Endothelial cell of umbilical vein (primary cell): ENCODE data around the gene RELN. TPM values are rescaled to one million over a fixed set of nuclear protein-coding genes. Genes with fewer than 3 reads are reported as not detected.
A peak's percentile ranks its signal among the peaks of the same experiment; 100 is the strongest.

Source experiments
- BruUV-seq: library from RNA; stranded (reverse); fragments of 400-500 nt; replicated peaks from 2 replicates; lab custom pipeline; 2021; lab: Mats Ljungman, UMichigan
- CTCF ChIA-PET: fragments of 300-600, 350-600 bp; sonication (Branson Sonifier 250); formaldehyde crosslinking; loops from one replicate; lab custom pipeline; 2021; ENCODE audit warnings: antibody characterized with exemption, inconsistent platforms; lab: Charles Lee
- POLR2A ChIA-PET: fragments of 300-600, 350-600 bp; sonication (Branson Sonifier 250); formaldehyde crosslinking; loops from one replicate; lab custom pipeline; 2021; ENCODE audit warnings: antibody characterized with exemption, inconsistent platforms; lab: Charles Lee
- DNase-seq: peaks from one replicate; pipeline ENCODE4 v3.0.0-alpha.2; 2011; ENCODE audit warnings: low read depth, low spot score
- FAIRE-seq: peaks from 2 replicates; lab custom pipeline; 2011; peaks lifted over from hg19 to GRCh38; lab: Jason Lieb, UNC
- H2AFZ ChIP-seq: 2 replicates; pipeline ENCODE4 v1.6.0; 2012; ENCODE audit warnings: low read depth, low read length, control low read depth, inconsistent platforms
- H3K27ac ChIP-seq: 2 replicates; pipeline ENCODE4 v1.5.1; 2011; ENCODE audit warnings: low read depth, mild to moderate bottlenecking, control low read depth, low read length, moderate library complexity; ENCODE audit not compliant: insufficient read depth
- H3K27me3 ChIP-seq, 2 experiments: 2 replicates each; pipeline versions ENCODE4 v1.6.0 to v1.6.1; 2011; ENCODE audit warnings: low read length in 2 of 2, mixed read lengths in 1 of 2; ENCODE audit not compliant: control insufficient read depth in 2 of 2, insufficient read depth in 2 of 2
- H3K36me3 ChIP-seq, 2 experiments: 2 replicates in 1 of 2; 3 replicates in 1 of 2; pipeline ENCODE4 v1.5.1; 2011; ENCODE audit warnings: low read length in 2 of 2, mild to moderate bottlenecking in 1 of 2, moderate library complexity in 1 of 2; ENCODE audit not compliant: control insufficient read depth in 2 of 2, insufficient read depth in 2 of 2; ENCODE audit errors: extremely low read depth in 1 of 2
- H3K4me1 ChIP-seq: 3 replicates; pipeline ENCODE4 v1.5.1; 2011; ENCODE audit warnings: mild to moderate bottlenecking, low read length; ENCODE audit not compliant: control insufficient read depth, insufficient read depth; ENCODE audit errors: extremely low read depth
- H3K4me2 ChIP-seq: 2 replicates; pipeline ENCODE4 v1.6.1; 2011; ENCODE audit warnings: low read length, control low read depth, mixed read lengths; ENCODE audit not compliant: insufficient read depth
- H3K4me3 ChIP-seq, 3 experiments: fragments of 200-600 bp in 1 of 3; sonication (generic), shearing (Covaris generic) in 1 of 3; replicated peaks in 1 of 3; 2 replicates each; pipeline ENCODE4 v1.5.1; 2011 to 2016; ENCODE audit warnings: control low read depth in 3 of 3, low read length in 3 of 3, mild to moderate bottlenecking in 2 of 3, inconsistent platforms in 1 of 3, low read depth in 1 of 3, moderate library complexity in 1 of 3; ENCODE audit not compliant: insufficient read depth in 1 of 3
- H3K79me2 ChIP-seq: 2 replicates; pipeline ENCODE4 v1.6.0; 2012; ENCODE audit warnings: low read length, inconsistent platforms; ENCODE audit not compliant: control insufficient read depth, insufficient read depth
- H3K9ac ChIP-seq: replicated peaks from 2 replicates; pipeline ENCODE3; 2011; ENCODE audit warnings: low read length, control low read depth; ENCODE audit not compliant: insufficient read depth; ENCODE audit errors: extremely low read depth
- H3K9me1 ChIP-seq: replicated peaks from 3 replicates; pipeline ENCODE4 v1.6.0; 2011; ENCODE audit warnings: mild to moderate bottlenecking, low read length; ENCODE audit not compliant: control insufficient read depth, insufficient read depth; ENCODE audit errors: extremely low read depth
- H3K9me3 ChIP-seq: replicated peaks from 2 replicates; pipeline ENCODE4 v1.5.1; 2012; ENCODE audit warnings: low read length, inconsistent platforms; ENCODE audit not compliant: control insufficient read depth, insufficient read depth
- H4K20me1 ChIP-seq: replicated peaks from 2 replicates; pipeline ENCODE3; 2011; ENCODE audit warnings: mild to moderate bottlenecking, low read length; ENCODE audit not compliant: control insufficient read depth, insufficient read depth; ENCODE audit errors: extremely low read depth
- CTCF ChIP-seq, 2 donors: IDR thresholded peaks; 1 replicate in 1 of 2; 2 replicates in 1 of 2; pipeline ENCODE4 v1.5.1; 2011; ENCODE audit warnings: low read length in 2 of 2, mild to moderate bottlenecking in 2 of 2, moderate library complexity in 2 of 2, control low read depth in 1 of 2, inconsistent platforms in 1 of 2, low read depth in 1 of 2; ENCODE audit not compliant: insufficient read depth in 1 of 2; ENCODE audit errors: extremely low read depth in 1 of 2
- EZH2 ChIP-seq: IDR thresholded peaks from 2 replicates; pipeline ENCODE4 v1.6.1; 2012; ENCODE audit warnings: borderline replicate concordance, low read depth, mild to moderate bottlenecking, moderate library complexity, low read length, inconsistent platforms; ENCODE audit not compliant: severe bottlenecking
- FOS ChIP-seq: IDR thresholded peaks from 2 replicates; pipeline ENCODE4 v1.6.1; 2011; ENCODE audit warnings: mild to moderate bottlenecking, low read length, moderate library complexity, borderline replicate concordance; ENCODE audit not compliant: insufficient read depth
- GATA2 ChIP-seq: IDR thresholded peaks from 2 replicates; pipeline ENCODE4 v1.7.0; 2011; ENCODE audit warnings: low read depth, mild to moderate bottlenecking, moderate library complexity, mixed read lengths, low read length; ENCODE audit not compliant: insufficient read length, insufficient read depth
- JUN ChIP-seq: IDR thresholded peaks from 2 replicates; pipeline ENCODE4 v1.6.1; 2011; ENCODE audit warnings: borderline replicate concordance, low read depth; ENCODE audit not compliant: insufficient read length, insufficient read depth
- MAX ChIP-seq: IDR thresholded peaks from 2 replicates; pipeline ENCODE4 v1.6.1; 2011; ENCODE audit not compliant: insufficient read depth, insufficient read length
- MYC ChIP-seq: IDR thresholded peaks from one replicate; pipeline ENCODE4 v1.6.1; 2011; ENCODE audit warnings: mild to moderate bottlenecking, low read depth, low read length
- POLR2A ChIP-seq: IDR thresholded peaks from 2 replicates; pipeline ENCODE4 v1.6.1; 2012; ENCODE audit warnings: low read depth, mild to moderate bottlenecking, control low read depth, low read length
- POLR2AphosphoS5 ChIP-seq: IDR thresholded peaks from 2 replicates; pipeline ENCODE4 v1.6.1; 2012; ENCODE audit warnings: low read depth, mild to moderate bottlenecking, control low read depth, low read length, moderate library complexity; ENCODE audit not compliant: insufficient read depth
- dilution Hi-C: fragments of 300-500 bp; cut with MboI; formaldehyde crosslinking; loops from one replicate; pipeline ENCODE4 v1.15.0; 2019; ENCODE audit warnings: low sequenced_read_pairs; ENCODE audit not compliant: extremely low pct_ligation_motif_present
- intact Hi-C: fragments of 100-400 bp; cut with micrococcal nuclease; formaldehyde crosslinking; loops from one replicate; pipeline ENCODE4 v1.10.0; 2022
- polyA plus RNA-seq, 4 experiments: library from polyadenylated mRNA; depleted of rRNA in 3 of 4; stranded (reverse) in 3 of 4; unstranded in 1 of 4; fragments of >200 nt; gene quantifications; 2 replicates each; pipeline versions ENCODE4 v1.2.1 to v1.2.3, GENCODE V29; 2011 to 2012; ENCODE audit warnings: missing spikeins in 1 of 4
- total RNA-seq: library from RNA; stranded (reverse); gene quantifications from 2 replicates; pipeline ENCODE4 v1.2.3, GENCODE V29; 2021

Gene RELN
- total and polyA plus RNA-seq, 2 donors (not counting 3 experiments of a cell fraction or from before 2014, with no cell fraction given): 0.15 to 0.22 TPM

GRCh38 chr7:103851357-103851756 lies 138.1 kb downstream of the RELN start:
- Histone ChIP-seq H3K36me3 (no peaks in the 10 kb centered on the region), H3K4me2 (no peak overlapping the region), H3K4me1 (no peaks in the 10 kb centered on the region), H3K27ac (no peak overlapping the region), H3K27me3 (no peaks in the 10 kb centered on the region), H3K9me3 (no peaks in the 10 kb centered on the region), H3K9me1 (no peaks in the 10 kb centered on the region), H3K9ac (no peak overlapping the region), H3K79me2 (no peaks in the 10 kb centered on the region), H2AFZ (no peak overlapping the region), H3K4me3 (no peak overlapping the region), H4K20me1 (no peaks in the 10 kb centered on the region)
- CTCF ChIA-PET: interaction anchor here (0.8 to 1.7 kb wide), 4 partner anchors 9 to 19 kb away, joined by 3 to 4 read pairs (median 3); no protein-coding TSS in a partner anchor
- TF ChIP-seq CTCF (IDR thresholded peaks at IDR 0.05; ENCODE audit: extremely low read depth in 1 of 2, insufficient read depth in 1 of 2, low read depth in 1 of 2, low read length in 2 of 2): no peak
- TF ChIP-seq EZH2: no peak
- TF ChIP-seq GATA2: no peak
- TF ChIP-seq POLR2A: no peak
- TF ChIP-seq MYC: no peak
- no peak for TF ChIP-seq FOS
- no peak for TF ChIP-seq JUN
- TF ChIP-seq POLR2AphosphoS5: no peak
- no peak for TF ChIP-seq MAX
- POLR2A ChIA-PET: no interaction called here
- intact Hi-C loops: no loop called here
- no TSS peak for BruUV-seq
- DNase-seq: peak; percentile 7
- no peak for FAIRE-seq
- dilution Hi-C loops: no loop called here
